ENCODE data around the gene PTPRK. TPM values are rescaled to one million over a fixed set of nuclear protein-coding genes. Genes with fewer than 3 reads are reported as not detected.

Gene PTPRK
- polyA plus RNA-seq, 12 donors = 15.0 to 27.8 (median 21.1) TPM; not detected in 1

GRCh38 chr6:128347123-128347522 is 173.3 kb downstream of the PTPRK start:
- DNase-seq = no peak

GRCh38 chr6:128346569-128346968 is 173.8 kb downstream of the PTPRK start:
- DNase-seq = no peak

GRCh38 chr6:128345278-128345677 is 175.1 kb downstream of the PTPRK start:
- no peak for DNase-seq

- DNase-seq = no peak
These were observed 176.7 kb downstream of the PTPRK start for GRCh38 chr6:128343706-128344105.

GRCh38 chr6:128339635-128340450 is 180.6 kb downstream of the PTPRK start:
- DNase-seq = no peak

- DNase-seq = no peak
These were observed 182.8 kb downstream of the PTPRK start for GRCh38 chr6:128337619-128338018.

GRCh38 chr6:128336436-128337095 is 183.8 kb downstream of the PTPRK start:
- no peak for DNase-seq

- no peak for DNase-seq
These were observed 184.4 kb downstream of the PTPRK start for GRCh38 chr6:128335963-128336362.

- DNase-seq = no peak
These were observed 186.7 kb downstream of the PTPRK start for GRCh38 chr6:128333581-128334223.

- DNase-seq = no peak
These were observed 192.5 kb downstream of the PTPRK start for GRCh38 chr6:128327890-128328289.

GRCh38 chr6:128323011-128323410 is 197.4 kb downstream of the PTPRK start:
- DNase-seq = no peak

- no peak for DNase-seq
These were observed 200.5 kb downstream of the PTPRK start for GRCh38 chr6:128319946-128320345.

GRCh38 chr6:128319157-128319556 is 201.2 kb downstream of the PTPRK start:
- no peak for DNase-seq

GRCh38 chr6:128316258-128316929 is 204.0 kb downstream of the PTPRK start:
- DNase-seq = no peak

GRCh38 chr6:128314190-128314589 is 206.2 kb downstream of the PTPRK start:
- no peak for DNase-seq

GRCh38 chr6:128311944-128312570 is 208.3 kb downstream of the PTPRK start:
- no peak for DNase-seq

- DNase-seq = no peak
These were observed 209.9 kb downstream of the PTPRK start for GRCh38 chr6:128310451-128310850.

GRCh38 chr6:128307671-128308070 is 212.7 kb downstream of the PTPRK start:
- DNase-seq = no peak

- DNase-seq = no peak
These were observed 214.4 kb downstream of the PTPRK start for GRCh38 chr6:128305976-128306375.

- DNase-seq = no peak
These were observed 215.2 kb downstream of the PTPRK start for GRCh38 chr6:128305228-128305627.

- DNase-seq = no peak
These were observed 216.5 kb downstream of the PTPRK start for GRCh38 chr6:128303870-128304269.

GRCh38 chr6:128302942-128303341 is 217.5 kb downstream of the PTPRK start:
- DNase-seq = no peak

Measured in muscle of arm (tissue), 12 donors.